ENCODE results near the gene PRRT3. TPM values are rescaled to one million over a fixed set of nuclear protein-coding genes. Genes with fewer than 3 reads are reported as not detected.
"Not testable (repeated sequence)": the region's sequence is repeated elsewhere in the genome, so short reads cannot be mapped to it uniquely, and the experiment has no call there.

The PRRT3 gene
- total RNA-seq, 1 donor from 2014 or later = 10.4 TPM

DNA sequence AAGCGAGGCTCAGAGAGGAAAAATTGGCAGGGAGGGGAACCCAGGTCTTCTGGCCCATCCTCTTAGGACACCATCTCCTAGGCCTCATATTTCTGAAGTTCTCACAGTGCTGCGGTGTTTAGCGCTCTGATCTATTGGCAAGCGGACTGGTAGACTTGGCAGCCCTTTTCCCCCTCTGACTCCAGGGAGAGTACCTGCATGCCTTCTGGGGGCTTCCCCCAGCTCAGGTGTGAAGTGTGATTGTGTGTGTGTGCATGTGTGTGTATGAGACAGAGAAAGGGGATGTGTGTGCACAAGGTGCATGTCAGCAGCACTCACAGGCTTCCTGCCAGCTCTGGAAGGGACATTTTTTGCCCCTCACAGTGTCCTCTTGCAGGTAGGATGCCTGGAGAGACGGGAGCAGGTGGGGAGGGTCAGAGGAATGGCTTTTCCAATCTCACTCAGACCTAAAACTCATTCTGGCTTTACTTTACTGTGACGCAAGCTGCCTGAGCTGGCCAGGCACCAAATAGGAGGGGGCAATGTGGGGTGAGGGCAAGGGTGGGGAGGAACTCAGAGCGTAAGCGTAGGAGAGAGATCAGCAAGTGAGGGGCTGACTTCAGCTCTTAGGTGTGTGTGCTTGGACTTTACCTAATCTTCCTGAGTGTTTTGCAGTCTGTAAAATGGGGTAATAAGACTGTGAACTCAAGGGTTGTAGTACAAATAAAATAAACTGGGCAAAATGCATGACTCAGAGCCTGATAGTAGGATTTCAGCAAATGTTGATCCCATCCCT is 53.6 kb downstream of the PRRT3 start:
- TF ChIP-seq, protein P1, sequence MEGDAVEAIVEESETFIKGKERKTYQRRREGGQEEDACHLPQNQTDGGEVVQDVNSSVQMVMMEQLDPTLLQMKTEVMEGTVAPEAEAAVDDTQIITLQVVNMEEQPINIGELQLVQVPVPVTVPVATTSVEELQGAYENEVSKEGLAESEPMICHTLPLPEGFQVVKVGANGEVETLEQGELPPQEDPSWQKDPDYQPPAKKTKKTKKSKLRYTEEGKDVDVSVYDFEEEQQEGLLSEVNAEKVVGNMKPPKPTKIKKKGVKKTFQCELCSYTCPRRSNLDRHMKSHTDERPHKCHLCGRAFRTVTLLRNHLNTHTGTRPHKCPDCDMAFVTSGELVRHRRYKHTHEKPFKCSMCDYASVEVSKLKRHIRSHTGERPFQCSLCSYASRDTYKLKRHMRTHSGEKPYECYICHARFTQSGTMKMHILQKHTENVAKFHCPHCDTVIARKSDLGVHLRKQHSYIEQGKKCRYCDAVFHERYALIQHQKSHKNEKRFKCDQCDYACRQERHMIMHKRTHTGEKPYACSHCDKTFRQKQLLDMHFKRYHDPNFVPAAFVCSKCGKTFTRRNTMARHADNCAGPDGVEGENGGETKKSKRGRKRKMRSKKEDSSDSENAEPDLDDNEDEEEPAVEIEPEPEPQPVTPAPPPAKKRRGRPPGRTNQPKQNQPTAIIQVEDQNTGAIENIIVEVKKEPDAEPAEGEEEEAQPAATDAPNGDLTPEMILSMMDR (IDR thresholded peaks at IDR 0.05; ENCODE audit: unreplicated experiment) = no peak
- H3K4me3 Mint-ChIP-seq (ENCODE audit: low read depth) = no peak overlapping the region
- no peaks in the 10 kb centered on the region for H3K9me3 Mint-ChIP-seq (ENCODE audit: low read depth)
- peaks cover 35% of the 10 kb centered on the region for H3K4me1 Mint-ChIP-seq (ENCODE audit: low read depth)
- peak overlapping the region; percentile 81 for H3K27ac Mint-ChIP-seq
- H3K36me3 Mint-ChIP-seq (ENCODE audit: insufficient read depth) = peaks cover 6% of the 10 kb centered on the region
- H3K27me3 Mint-ChIP-seq = no peaks in the 10 kb centered on the region
- DNase-seq (ENCODE audit: low spot score, unreplicated experiment) = no peak

DNA sequence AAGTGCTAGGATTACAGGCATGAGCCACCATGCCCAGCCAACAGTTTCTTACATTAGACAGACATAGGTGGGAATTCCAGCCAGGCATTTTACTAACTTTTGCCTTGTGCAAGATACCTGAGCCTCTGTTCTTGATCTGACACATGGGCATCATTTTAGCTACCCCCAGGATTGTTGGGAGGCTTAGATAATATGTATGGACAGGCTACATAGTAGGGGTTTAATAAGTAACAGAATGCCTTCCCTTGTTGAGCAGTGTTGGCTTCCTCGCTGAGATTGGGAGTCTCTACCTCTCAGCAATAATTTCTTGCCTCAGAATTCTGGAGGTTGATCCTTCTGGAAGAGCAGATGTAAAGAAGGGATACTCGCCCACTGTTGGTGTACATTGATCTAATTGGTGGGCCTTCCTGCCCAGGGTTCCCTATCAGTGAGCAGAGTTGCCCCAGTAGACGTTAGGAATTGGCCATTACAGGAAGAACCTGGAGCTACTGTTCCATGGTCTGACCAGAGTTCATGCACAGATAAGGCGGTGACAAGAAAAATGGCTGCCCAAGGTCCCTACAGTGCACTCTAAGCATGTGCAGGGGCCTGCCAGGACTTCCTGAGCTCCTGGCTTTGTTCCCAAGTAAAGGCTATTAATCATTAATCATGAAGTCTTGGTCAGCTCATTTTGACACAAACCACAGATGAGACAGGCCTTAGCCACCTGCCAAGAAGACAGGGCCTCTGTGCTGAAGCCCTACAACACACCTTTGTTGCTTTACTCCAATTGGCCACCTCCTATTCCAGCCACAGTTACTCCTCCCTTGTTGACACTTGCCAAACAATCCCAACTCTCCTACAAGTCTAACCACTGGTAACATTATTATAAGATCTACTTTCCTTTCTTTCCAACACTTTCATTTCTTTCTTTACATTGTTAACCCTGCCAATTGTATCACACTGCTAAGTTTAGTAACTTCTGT is 54.5 kb downstream of the PRRT3 start:
- Mint-ChIP-seq H3K4me3 (ENCODE audit: low read depth) (no peak overlapping the region), H3K27ac (peak overlapping the region; percentile 81), H3K27me3 (no peaks in the 10 kb centered on the region), H3K4me1 (ENCODE audit: low read depth) (peaks cover 30% of the 10 kb centered on the region), H3K36me3 (ENCODE audit: insufficient read depth) (peaks cover 9% of the 10 kb centered on the region), H3K9me3 (ENCODE audit: low read depth) (no peaks in the 10 kb centered on the region)
- DNase-seq (ENCODE audit: low spot score, unreplicated experiment) = no peak
- TF ChIP-seq, protein P1 (IDR thresholded peaks at IDR 0.05; ENCODE audit: unreplicated experiment) = no peak

DNA sequence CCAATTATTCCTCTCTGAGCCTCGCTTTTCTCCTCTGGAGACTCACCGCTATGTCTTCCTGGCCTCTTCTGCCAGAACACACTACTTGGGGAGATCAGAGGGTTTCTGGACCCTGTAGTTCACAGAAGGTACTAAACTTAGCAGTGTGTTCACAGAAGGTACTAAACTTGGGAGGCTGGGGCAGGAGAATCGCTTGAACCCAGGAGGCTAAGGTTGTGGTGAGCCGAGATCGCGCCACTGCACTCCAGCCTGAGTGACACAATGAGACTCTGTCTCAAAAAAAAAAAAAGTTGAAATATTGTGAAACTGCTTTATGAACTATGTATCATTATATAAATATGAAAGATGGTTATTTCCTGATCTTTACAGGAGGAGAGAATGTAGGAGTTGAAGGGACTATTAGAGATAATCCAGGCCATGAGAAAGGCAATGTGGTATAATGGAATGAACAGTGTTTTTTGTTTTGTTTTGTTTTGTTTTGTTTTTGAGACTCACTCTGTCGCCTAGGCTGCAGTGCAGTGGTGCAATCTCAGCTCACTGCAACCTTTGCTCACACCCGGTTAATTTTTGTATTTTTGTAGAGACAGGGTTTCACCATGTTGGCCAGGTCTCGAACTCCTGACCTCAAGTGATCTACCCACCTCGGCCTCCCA is 55.3 kb downstream of the PRRT3 start:
- Mint-ChIP-seq H3K4me1 (ENCODE audit: low read depth) (peaks cover 29% of the 10 kb centered on the region), H3K36me3 (ENCODE audit: insufficient read depth) (peaks cover 10% of the 10 kb centered on the region)
- H3K4me3 Mint-ChIP-seq (ENCODE audit: low read depth); H3K9me3 Mint-ChIP-seq (ENCODE audit: low read depth); H3K27ac Mint-ChIP-seq; DNase-seq (ENCODE audit: low spot score, unreplicated experiment); H3K27me3 Mint-ChIP-seq: not testable (repeated sequence)

DNA sequence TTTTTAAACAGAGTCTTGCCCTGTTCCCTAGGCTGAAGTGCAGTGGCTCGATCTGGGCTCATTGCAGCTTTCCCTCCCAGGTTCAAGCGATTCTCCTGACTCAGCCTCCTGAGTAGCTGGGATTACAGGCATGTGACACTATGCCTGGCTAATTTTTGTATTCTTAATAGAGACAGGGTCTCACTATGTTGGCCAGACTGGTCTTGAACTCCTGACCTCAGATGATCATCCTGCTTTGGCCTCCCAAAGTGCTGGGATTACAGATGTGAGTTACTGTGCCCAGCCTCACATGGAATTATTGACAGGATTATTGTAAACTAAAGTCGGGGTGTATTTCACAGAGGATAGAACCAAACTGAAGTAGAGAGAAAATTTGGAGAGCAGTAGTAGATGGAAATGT is 56.5 kb downstream of the PRRT3 start:
- not testable (repeated sequence) for H3K4me3 Mint-ChIP-seq (ENCODE audit: low read depth); H3K27me3 Mint-ChIP-seq; DNase-seq (ENCODE audit: low spot score, unreplicated experiment); H3K9me3 Mint-ChIP-seq (ENCODE audit: low read depth)
- H3K36me3 Mint-ChIP-seq (ENCODE audit: insufficient read depth) = peaks cover 10% of the 10 kb centered on the region
- peaks cover 27% of the 10 kb centered on the region for H3K4me1 Mint-ChIP-seq (ENCODE audit: low read depth)
- peak overlapping the region; percentile 10 for H3K27ac Mint-ChIP-seq

Other genes with a start within 250 kb of the PRRT3 start
- gene CPNE9, start 248.6 kb downstream of the PRRT3 start, total RNA-seq = 0.47 and 0.69 TPM in 2 replicates
- 25.2 and 25.6 TPM in 2 replicates for gene BRPF1, start 220.7 kb downstream of the PRRT3 start, total RNA-seq
- 46.3 and 47.7 TPM in 2 replicates for gene OGG1, start 202.5 kb downstream of the PRRT3 start, total RNA-seq
- 16.9 and 17.1 TPM in 2 replicates for gene CAMK1, start 182.5 kb downstream of the PRRT3 start, total RNA-seq
- gene TADA3, start 159.9 kb downstream of the PRRT3 start, total RNA-seq = 66.6 and 70.8 TPM in 2 replicates
- gene ARPC4, start 159.3 kb downstream of the PRRT3 start, total RNA-seq = 129 and 135 TPM in 2 replicates
- gene TTLL3, start 142.1 kb downstream of the PRRT3 start, total RNA-seq = 51.6 and 59.6 TPM in 2 replicates
- gene RPUSD3, start 108.4 kb downstream of the PRRT3 start, total RNA-seq = 55.0 and 60.3 TPM in 2 replicates
- gene CIDEC, start 72.2 kb downstream of the PRRT3 start, total RNA-seq = not detected in 2 replicates
- gene JAGN1, start 61.8 kb downstream of the PRRT3 start, total RNA-seq = 30.5 and 33.0 TPM in 2 replicates
- 4.9 and 7.0 TPM in 2 replicates for gene IL17RE, start 49.6 kb downstream of the PRRT3 start, total RNA-seq
- 13.4 and 17.1 TPM in 2 replicates for gene IL17RC, start 35.3 kb downstream of the PRRT3 start, total RNA-seq
- 57.1 and 60.3 TPM in 2 replicates for gene CRELD1, start 18.6 kb downstream of the PRRT3 start, total RNA-seq
- gene EMC3, start 34.4 kb upstream of the PRRT3 start, total RNA-seq = 38.6 and 42.1 TPM in 2 replicates
- gene FANCD2, start 74.0 kb upstream of the PRRT3 start, total RNA-seq = 26.6 and 27.1 TPM in 2 replicates
- not detected in 2 replicates for gene FANCD2OS, start 155.8 kb upstream of the PRRT3 start, total RNA-seq
- 117 and 123 TPM in 2 replicates for gene BRK1, start 163.3 kb upstream of the PRRT3 start, total RNA-seq
- 70.3 and 72.5 TPM in 2 replicates for gene VHL, start 189.4 kb upstream of the PRRT3 start, total RNA-seq
- gene IRAK2, start 212.5 kb upstream of the PRRT3 start, total RNA-seq = 0.36 and 0.40 TPM in 2 replicates

Measured in progenitor cell of endocrine pancreas (in vitro differentiated cells).